A549 (cell line): ENCODE data around the gene SBK2. TPM values are rescaled to one million over a fixed set of nuclear protein-coding genes. Genes with fewer than 3 reads are reported as not detected.

Experiments used
- ATAC-seq, 2 experiments: fragments of 200-7000 bp in 1 of 2; fragments of >200 bp in 1 of 2; cut with Nextera tagmentation in 1 of 2; cut with Tn5 transposase in 1 of 2; 3 replicates each; pipeline versions ENCODE4 v1.8.0 to v1.9.1; 2018 to 2020; ENCODE audit warnings: mild to moderate bottlenecking in 1 of 2, moderate library complexity in 1 of 2
- CTCF ChIA-PET: fragments of 300-600 bp; sonication (Branson Sonifier 250); formaldehyde crosslinking; extraction: SDS; loops from one replicate; lab custom pipeline; 2021; ENCODE audit warnings: antibody characterized with exemption, inconsistent platforms; lab: Yijun Ruan, JAX
- POLR2A ChIA-PET: fragments of 350-600 bp; formaldehyde crosslinking; extraction: SDS; loops from one replicate; lab custom pipeline; 2021; ENCODE audit warnings: antibody characterized with exemption, inconsistent platforms; lab: Yijun Ruan, JAX
- DNase-seq, 2 experiments: peaks; one replicate each; pipeline versions ENCODE4 v3.0.0 to v3.0.0-alpha.2; 2011 to 2016; ENCODE audit warnings: low read depth in 1 of 2, low spot score in 1 of 2
- FAIRE-seq: peaks from 2 replicates; lab custom pipeline; 2011; peaks lifted over from hg19 to GRCh38; lab: Jason Lieb, UNC
- H3K27ac ChIP-seq, 2 experiments: fragments of >200 bp; sonication (Bioruptor Twin); formaldehyde crosslinking; 3 replicates each; pipeline ENCODE4 v1.5.1; 2016 to 2017
- H3K4me1 ChIP-seq: fragments of >200 bp; sonication (Bioruptor Twin); formaldehyde crosslinking; 3 replicates; pipeline ENCODE4 v1.6.1; 2016
- H3K4me2 ChIP-seq: fragments of >200 bp; sonication (Bioruptor Twin); formaldehyde crosslinking; 3 replicates; pipeline ENCODE4 v1.6.1; 2016
- H3K4me3 ChIP-seq: fragments of >200 bp; sonication (Bioruptor Twin); formaldehyde crosslinking; 3 replicates; pipeline ENCODE4 v1.5.1; 2016
- H3K9me3 ChIP-seq: fragments of >200 bp; sonication (Bioruptor Twin); formaldehyde crosslinking; 3 replicates; pipeline ENCODE4 v1.6.1; 2016
- CBX2 ChIP-seq: fragments of 200-600 bp; sonication (generic); IDR thresholded peaks from 2 replicates; pipeline ENCODE4 v1.6.1; 2016; ENCODE audit warnings: low read depth, mild to moderate bottlenecking, borderline replicate concordance
- CEBPB ChIP-seq, 2 experiments: fragments of >200 bp in 1 of 2; sonication (Bioruptor Twin) in 1 of 2; formaldehyde crosslinking in 1 of 2; IDR thresholded peaks; 2 replicates each; pipeline ENCODE4 v1.6.1; 2012 to 2016
- E2F6 ChIP-seq: IDR thresholded peaks from 2 replicates; pipeline ENCODE4 v1.6.1; 2012; ENCODE audit warnings: low read depth, borderline replicate concordance
- EHMT2 ChIP-seq: fragments of 200-600 bp; sonication (generic); IDR thresholded peaks from 2 replicates; pipeline ENCODE4 v1.6.1; 2016; ENCODE audit warnings: antibody characterized with exemption, low read depth, mild to moderate bottlenecking, moderate library complexity
- ELK1 ChIP-seq: fragments of 150-350 bp; IDR thresholded peaks from 2 replicates; pipeline ENCODE4 v1.6.1; 2014; ENCODE audit warnings: low read depth, mild to moderate bottlenecking, low read length
- FOSB ChIP-seq: fragments of 250-450 bp; sonication (Bioruptor Pico); IDR thresholded peaks from 2 replicates; pipeline ENCODE4 v1.5.0; 2020; ENCODE audit warnings: mild to moderate bottlenecking, moderate library complexity
- FOXS1 ChIP-seq: fragments of 250-450 bp; sonication (Bioruptor Pico); IDR thresholded peaks from 2 replicates; pipeline ENCODE4 v1.5.0; 2020; ENCODE audit warnings: mild to moderate bottlenecking, moderate library complexity
- HDAC2 ChIP-seq: fragments of 200-600 bp; sonication (generic); IDR thresholded peaks from 2 replicates; pipeline ENCODE4 v1.6.1; 2016
- HEYL ChIP-seq: fragments of 250-450 bp; sonication (Bioruptor Pico); IDR thresholded peaks from 2 replicates; pipeline ENCODE4 v1.8.0; 2021; ENCODE audit warnings: mild to moderate bottlenecking, moderate library complexity
- HMGXB4 ChIP-seq: fragments of 250-450 bp; sonication (Bioruptor Pico); IDR thresholded peaks from 2 replicates; pipeline ENCODE4 v1.5.0; 2021; ENCODE audit warnings: mild to moderate bottlenecking, moderate library complexity, borderline replicate concordance
- HOXB13 ChIP-seq: fragments of 250-450 bp; sonication (Bioruptor Pico); IDR thresholded peaks from 2 replicates; pipeline ENCODE4 v1.5.0; 2020; ENCODE audit warnings: low read depth, mild to moderate bottlenecking, moderate library complexity
- JUN ChIP-seq, 2 experiments: fragments of >200 bp; sonication (Bioruptor Twin); formaldehyde crosslinking; IDR thresholded peaks; 2 replicates in 1 of 2; 3 replicates in 1 of 2; pipeline ENCODE4 v1.6.1; 2016 to 2017
- JUNB ChIP-seq: fragments of >200 bp; sonication (Bioruptor Twin); formaldehyde crosslinking; IDR thresholded peaks from 2 replicates; pipeline ENCODE4 v1.6.1; 2016
- KDM5A ChIP-seq: fragments of 200-600 bp; sonication (generic); IDR thresholded peaks from 2 replicates; pipeline ENCODE4 v1.6.1; 2016; ENCODE audit warnings: antibody characterized with exemption, mild to moderate bottlenecking
- MAFK ChIP-seq: fragments of 450-650 bp; IDR thresholded peaks from 2 replicates; pipeline ENCODE4 v1.6.1; 2014; ENCODE audit not compliant: partially characterized antibody
- NPAS2 ChIP-seq: fragments of 250-450 bp; sonication (Bioruptor Pico); IDR thresholded peaks from 2 replicates; pipeline ENCODE4 v1.8.0; 2022; ENCODE audit warnings: mild to moderate bottlenecking, moderate library complexity, borderline replicate concordance
- PHF8 ChIP-seq: fragments of 200-600 bp; sonication (generic); IDR thresholded peaks from 2 replicates; pipeline ENCODE4 v1.6.1; 2016; ENCODE audit warnings: low read depth, mild to moderate bottlenecking, antibody characterized with exemption, moderate library complexity, borderline replicate concordance
- POLR2A ChIP-seq: IDR thresholded peaks from 2 replicates; pipeline ENCODE4 v1.6.1; 2012; ENCODE audit warnings: mild to moderate bottlenecking, low read length
- POLR2AphosphoS2 ChIP-seq: conservative IDR thresholded peaks from 2 replicates; pipeline ENCODE4 v1.6.1; 2012; ENCODE audit warnings: low read length, improper control_type of control experiment, inconsistent platforms
- RAD21 ChIP-seq, 2 experiments: fragments of >200 bp in 1 of 2; sonication (Bioruptor Twin) in 1 of 2; formaldehyde crosslinking in 1 of 2; IDR thresholded peaks in 1 of 2; conservative IDR thresholded peaks in 1 of 2; 2 replicates in 1 of 2; 3 replicates in 1 of 2; pipeline ENCODE4 v1.6.1; 2012 to 2018; ENCODE audit warnings: inconsistent platforms in 1 of 2
- RARB ChIP-seq: fragments of 250-450 bp; sonication (Bioruptor Pico); IDR thresholded peaks from 2 replicates; pipeline ENCODE4 v1.8.0; 2021; ENCODE audit warnings: mild to moderate bottlenecking, moderate library complexity
- RCOR1 ChIP-seq: fragments of 150-350 bp; IDR thresholded peaks from 2 replicates; pipeline ENCODE4 v1.6.1; 2014; ENCODE audit warnings: antibody characterized with exemption, low read length, low read depth
- ZFP36 ChIP-seq: fragments of 450-650 bp; IDR thresholded peaks from 2 replicates; pipeline ENCODE4 v1.6.1; 2014; ENCODE audit warnings: borderline replicate concordance; ENCODE audit not compliant: partially characterized antibody
- ZSCAN20 ChIP-seq: fragments of 250-450 bp; sonication (Bioruptor Pico); IDR thresholded peaks from 2 replicates; pipeline ENCODE4 v1.8.0; 2022; ENCODE audit warnings: mild to moderate bottlenecking, moderate library complexity
- WGBS: methylation state at CpG from one replicate; pipeline ENCODE4 v1.1.6; 2017; ENCODE audit errors: missing lambda C conversion rate; 5-methylcytosine and 5-hydroxymethylcytosine counted together
- polyA plus RNA-seq, 4 experiments: library from polyadenylated mRNA; depleted of rRNA in 3 of 4; stranded (reverse); fragments of >200 nt; fragmentation: RNase III in 1 of 4; extraction: RNeasy Plus Mini Kit Qiagen cat#74134 plus additional on column Dnase treatment in 1 of 4; gene quantifications; 2 replicates in 3 of 4; 3 replicates in 1 of 4; pipeline ENCODE4 v1.2.3, GENCODE V29; 2011 to 2017

SBK2 gene
- polyA plus RNA-seq, 2 of the 4 experiments (the other 2 are of a cell fraction): 0.89 to 1.1 TPM

GRCh38 chr19:55546822-55547614 lies 10.1 kb upstream of the SBK2 start (continued):
- TF ChIP-seq HMGXB4 (CRISPR knock-in tag): no peak
- no peak for TF ChIP-seq FOXS1
- TF ChIP-seq NPAS2 (CRISPR knock-in tag): no peak
- no peak for TF ChIP-seq EHMT2
- TF ChIP-seq CBX2: no peak
- no peak for TF ChIP-seq MAFK
- no peak for TF ChIP-seq KDM5A
- no peak for TF ChIP-seq ZSCAN20 (CRISPR knock-in tag)
- TF ChIP-seq, all 56 proteins: peak for 15

- WGBS: 93% methylated on average over 10 of the region's 11 CpGs
- Histone ChIP-seq H3K27ac (peak overlapping the region; percentile 97 to 99), H3K4me1 (peaks cover 61% of the 10 kb centered on the region), H3K4me2 (peak overlapping the region; percentile 82), H3K9me3 (no peaks in the 10 kb centered on the region), H3K4me3 (no peak overlapping the region)
- ChIA-PET CTCF (interaction anchor here (0.7 to 7.6 kb wide), 11 partner anchors 15 to 405 kb away, joined by 3 to 43 read pairs (median 7); partner anchors contain the start of gene ZNF865), POLR2A (interaction anchor here (4.7 kb wide), 1 partner anchor 54 kb away, joined by 44 read pairs; the partner anchor contains the start of genes FIZ1 and ZNF524)
- no peak for FAIRE-seq
- TF ChIP-seq ZSCAN20 (CRISPR knock-in tag): no peak
- no peak for TF ChIP-seq POLR2AphosphoS2
- no peak for TF ChIP-seq EHMT2
- no peak for TF ChIP-seq HEYL (CRISPR knock-in tag)
- TF ChIP-seq E2F6: no peak
- TF ChIP-seq ZFP36: no peak
- no peak for TF ChIP-seq CEBPB (IDR thresholded peaks at IDR 0.05)
- TF ChIP-seq RCOR1: no peak
- no peak for TF ChIP-seq PHF8
- TF ChIP-seq MAFK: no peak
- TF ChIP-seq RAD21 (conservative IDR thresholded peaks at IDR 0.05 in 1 of 2, IDR thresholded peaks at IDR 0.05 in 1 of 2): no peak
- ATAC-seq: no peak
- no peak for DNase-seq
Observed at GRCh38 chr19:55546011-55546410, 9.1 kb upstream of the SBK2 start.

GRCh38 chr19:55545443-55545842 lies 8.5 kb upstream of the SBK2 start, which contains the start of gene SBK3:
TSS of gene SBK3 (minus strand) at chr19:55545543. CDS start at chr19:55545543, 0 bp downstream.
- 91% methylated on average over 9 of the region's 10 CpGs for WGBS
- Histone ChIP-seq H3K27ac (peak within 1 kb of the TSS; percentile 97 to 99), H3K4me1 (peaks cover 55% of the 10 kb centered on the region), H3K4me3 (no peak within 1 kb of the TSS), H3K9me3 (no peaks in the 10 kb centered on the region)
- no peak for FAIRE-seq
- ATAC-seq: no peak
- TF ChIP-seq JUN (IDR thresholded peaks at IDR 0.05): no peak
- TF ChIP-seq ZSCAN20 (CRISPR knock-in tag): no peak
- no peak for TF ChIP-seq ELK1
- no peak for TF ChIP-seq HDAC2
- no peak for TF ChIP-seq POLR2A
- no peak for TF ChIP-seq HOXB13
- TF ChIP-seq CEBPB (IDR thresholded peaks at IDR 0.05): no peak
- TF ChIP-seq RARB (CRISPR knock-in tag): no peak
- TF ChIP-seq FOSB (CRISPR knock-in tag): no peak
- no peak for TF ChIP-seq JUNB
- TF ChIP-seq RAD21 (conservative IDR thresholded peaks at IDR 0.05 in 1 of 2, IDR thresholded peaks at IDR 0.05 in 1 of 2): no peak
- TF ChIP-seq PHF8: no peak
- TF ChIP-seq, all 56 proteins: peak for 0
- ChIA-PET POLR2A (no interaction called here), CTCF (interaction anchor here (1.3 to 7.6 kb wide), 4 partner anchors 15 to 86 kb away, joined by 3 to 43 read pairs (median 28); partner anchors contain the start of gene ZNF865)
- DNase-seq: no peak
- H3K4me2 ChIP-seq: peak within 1 kb of the TSS; percentile 82
